Stomach (tissue), 9 donors: ENCODE data around the gene DIPK1B. TPM values are rescaled to one million over a fixed set of nuclear protein-coding genes. Genes with fewer than 3 reads are reported as not detected.

Experiments
- DNase-seq, 2 donors: peaks; one replicate each; pipeline versions ENCODE4 v3.0.0 to v3.0.0-alpha.2; 2013 to 2019
- H3K27ac ChIP-seq, 5 donors: fragments of 200-600 bp in 4 of 5; sonication (generic) in 4 of 5; one replicate each; pipeline ENCODE4 v1.5.1; 2013 to 2019; ENCODE audit warnings: mild to moderate bottlenecking in 1 of 5, moderate library complexity in 1 of 5
- H3K27me3 ChIP-seq, 3 donors: fragments of 200-600 bp; sonication (generic); one replicate each; pipeline ENCODE4 v1.5.1; 2017 to 2019; ENCODE audit warnings: mixed run types in 1 of 3
- H3K36me3 ChIP-seq, 4 donors: fragments of 200-600 bp; sonication (generic); 1 replicate in 3 of 4; 2 replicates in 1 of 4; pipeline ENCODE4 v1.5.1; 2016 to 2019
- H3K4me1 ChIP-seq, 4 donors: fragments of 200-600 bp; sonication (generic); one replicate each; pipeline ENCODE4 v1.5.1; 2016 to 2019
- H3K4me3 ChIP-seq, 4 donors: fragments of 200-600 bp; sonication (generic) in 3 of 4; one replicate each; pipeline ENCODE4 v1.5.1; 2016 to 2019; ENCODE audit warnings: mild to moderate bottlenecking in 1 of 4
- H3K9me3 ChIP-seq, 4 donors: fragments of 200-600 bp; sonication (generic); one replicate each; pipeline ENCODE4 v1.5.1; 2016 to 2019
- CTCF ChIP-seq, 7 experiments: fragments of 450-650 bp in 4 of 7; fragments of 200-600 bp in 3 of 7; sonication (generic) in 3 of 7; IDR thresholded peaks; one replicate each; pipeline ENCODE4 v1.5.1; 2016 to 2019; ENCODE audit warnings: antibody characterized with exemption in 7 of 7, control low read depth in 2 of 7, mild to moderate bottlenecking in 1 of 7
- EP300 ChIP-seq: sonication (generic); formaldehyde crosslinking; IDR thresholded peaks from one replicate; pipeline ENCODE4 v1.6.1; 2017; ENCODE audit warnings: antibody characterized with exemption
- POLR2A ChIP-seq, 4 donors: fragments of 450-650 bp; IDR thresholded peaks; one replicate each; pipeline ENCODE4 v1.6.1; 2016; ENCODE audit warnings: antibody characterized with exemption in 4 of 4, control low read depth in 2 of 4, mild to moderate bottlenecking in 1 of 4, moderate library complexity in 1 of 4
- POLR2AphosphoS5 ChIP-seq, 3 donors: sonication (generic); formaldehyde crosslinking; IDR thresholded peaks; one replicate each; pipeline ENCODE4 v1.6.1; 2016; ENCODE audit warnings: antibody characterized with exemption in 3 of 3
- WGBS, 5 donors: extraction: QIAGEN DNeasy Blood & Tissue Kit in 3 of 5; methylation state at CpG; one replicate each; pipeline versions ENCODE4 v1.1.5 to v1.1.7; 2013 to 2018; 5-methylcytosine and 5-hydroxymethylcytosine counted together
- intact Hi-C: fragments of 100-400 bp; cut with DNase I; formaldehyde crosslinking; loops from one replicate; pipeline ENCODE4 v1.15.1; 2023; ENCODE audit warnings: low total_unique reads
- polyA plus RNA-seq, 3 donors: library from polyadenylated mRNA; stranded (reverse); fragments of 200-250 nt; gene quantifications; one replicate each; pipeline ENCODE4 v1.2.3, GENCODE V29; 2013
- total RNA-seq, 5 donors: library from RNA; depleted of rRNA; stranded (reverse); fragments of >200 nt; gene quantifications; one replicate each; pipeline versions ENCODE4 v1.1.0 to v1.2.3, GENCODE V29; 2014 to 2016
- donor health status: healthy with polysubstance abuse.
- donor health status: Bipolar disorder and iron deficiency.
- donor health status: healthy.

The DIPK1B gene
- total and polyA plus RNA-seq, 8 donors = 0.45 to 10.4 (median 4.0) TPM; not detected in 1

- no peaks in the 10 kb centered on the region for H3K9me3 ChIP-seq
- TF ChIP-seq EP300 (no peak), POLR2A (IDR thresholded peaks at IDR 0.05) (no peak), CTCF (IDR thresholded peaks at IDR 0.05) (no peak), POLR2AphosphoS5 (IDR thresholded peaks at IDR 0.05) (no peak)
- 92 to 97% (median 95%) methylated on average over 12 to 15 of the region's 15 CpGs for WGBS, 5 donors
- H3K27me3 ChIP-seq = no peaks in the 10 kb centered on the region
- no peak overlapping the region for H3K4me3 ChIP-seq
- peaks cover 0 to 45% (median 14%) of the 10 kb centered on the region in 4 donors for H3K4me1 ChIP-seq
- peaks cover 23 to 45% (median 42%) of the 10 kb centered on the region in 4 donors for H3K36me3 ChIP-seq
- intact Hi-C loops = no loop called here
- DNase-seq = no peak
- no peak overlapping the region for H3K27ac ChIP-seq
Measured at GRCh38 chr9:136678034-136678433, 34.3 kb upstream of the DIPK1B start.

GRCh38 chr9:136678624-136679023 lies 33.7 kb upstream of the DIPK1B start:
- DNase-seq = no peak
- Histone ChIP-seq H3K4me1 (peaks cover 0 to 46% (median 15%) of the 10 kb centered on the region in 4 donors), H3K4me3 (no peak overlapping the region), H3K27ac (no peak overlapping the region), H3K27me3 (no peaks in the 10 kb centered on the region), H3K36me3 (peaks cover 23 to 45% (median 40%) of the 10 kb centered on the region in 4 donors), H3K9me3 (no peaks in the 10 kb centered on the region)
- no peak for TF ChIP-seq CTCF (IDR thresholded peaks at IDR 0.05)
- no peak for TF ChIP-seq POLR2A (IDR thresholded peaks at IDR 0.05)
- no peak for TF ChIP-seq POLR2AphosphoS5 (IDR thresholded peaks at IDR 0.05)
- no peak for TF ChIP-seq EP300
- WGBS, 5 donors = 81 to 91% (median 85%) methylated on average over 5 to 6 of the region's 6 CpGs
- intact Hi-C loops = no loop called here

- Histone ChIP-seq H3K36me3 (peaks cover 16 to 40% (median 35%) of the 10 kb centered on the region in 4 donors), H3K27ac (peak overlapping the region in 1 of 5 donors; percentile 20), H3K27me3 (no peaks in the 10 kb centered on the region), H3K9me3 (no peaks in the 10 kb centered on the region), H3K4me1 (peaks cover 0 to 53% (median 22%) of the 10 kb centered on the region in 4 donors), H3K4me3 (no peak overlapping the region)
- no peak for DNase-seq
- intact Hi-C loops = no loop called here
- TF ChIP-seq POLR2AphosphoS5 (IDR thresholded peaks at IDR 0.05) = no peak
- no peak for TF ChIP-seq POLR2A (IDR thresholded peaks at IDR 0.05)
- no peak for TF ChIP-seq EP300
- no peak for TF ChIP-seq CTCF (IDR thresholded peaks at IDR 0.05)
- 61 to 74% (median 70%) methylated on average over 22 of the region's 22 CpGs for WGBS, 5 donors
Measured at GRCh38 chr9:136679431-136679941, 32.9 kb upstream of the DIPK1B start.

- no peak overlapping the region for H3K4me3 ChIP-seq
- WGBS, 5 donors = 92 to 95% (median 94%) methylated on average over 17 of the region's 17 CpGs
- intact Hi-C loops = no loop called here
- no peaks in the 10 kb centered on the region for H3K9me3 ChIP-seq
- peaks cover 7 to 56% (median 27%) of the 10 kb centered on the region in 4 donors for H3K4me1 ChIP-seq
- peaks cover 10 to 28% (median 23%) of the 10 kb centered on the region in 4 donors for H3K36me3 ChIP-seq
- TF ChIP-seq POLR2A (IDR thresholded peaks at IDR 0.05) (no peak), EP300 (no peak), CTCF (IDR thresholded peaks at IDR 0.05) (no peak)
- H3K27ac ChIP-seq = no peak overlapping the region
- H3K27me3 ChIP-seq = no peaks in the 10 kb centered on the region
- DNase-seq = no peak
Measured at GRCh38 chr9:136681029-136681428, 31.3 kb upstream of the DIPK1B start.
